Smooth muscle cell (in vitro differentiated cells): ENCODE results near the gene ATL2. TPM values are rescaled to one million over a fixed set of nuclear protein-coding genes. Genes with fewer than 3 reads are reported as not detected.

Experiments used
- DNase-seq: peaks from one replicate; lab custom pipeline; 2025; ENCODE audit not compliant: unreplicated experiment; lab: John Stamatoyannopoulos, UW
- H2AFZ ChIP-seq: fragments of 200-600 bp; sonication (generic); 2 replicates; pipeline ENCODE4 v1.6.0; 2016; ENCODE audit warnings: antibody characterized with exemption, low read depth, mild to moderate bottlenecking
- H3F3A ChIP-seq: fragments of 200-600 bp; sonication (generic); 2 replicates; pipeline ENCODE4 v1.6.0; 2017; ENCODE audit warnings: antibody characterized with exemption, low read depth
- H3K27ac ChIP-seq: fragments of 200-600 bp; sonication (generic); 2 replicates; pipeline ENCODE4 v1.5.1; 2016; ENCODE audit warnings: low read depth, mild to moderate bottlenecking
- H3K27me3 ChIP-seq: fragments of 200-600 bp; sonication (generic); 2 replicates; pipeline ENCODE4 v1.6.1; 2016; ENCODE audit warnings: low read depth, mild to moderate bottlenecking
- H3K36me3 ChIP-seq: fragments of 200-600 bp; sonication (generic); 2 replicates; pipeline ENCODE4 v1.5.1; 2016; ENCODE audit warnings: low read depth
- H3K4me1 ChIP-seq: fragments of 200-600 bp; sonication (generic); 2 replicates; pipeline ENCODE4 v1.5.1; 2016; ENCODE audit warnings: low read depth
- H3K4me2 ChIP-seq: fragments of 200-600 bp; sonication (generic); 2 replicates; pipeline ENCODE4 v1.6.0; 2016; ENCODE audit warnings: mild to moderate bottlenecking
- H3K4me3 ChIP-seq: fragments of 200-600 bp; sonication (generic); 2 replicates; pipeline ENCODE4 v1.5.1; 2016; ENCODE audit warnings: mild to moderate bottlenecking
- H3K79me2 ChIP-seq: fragments of 200-600 bp; sonication (generic); 2 replicates; pipeline ENCODE4 v1.6.0; 2016; ENCODE audit warnings: low read depth, mild to moderate bottlenecking
- H3K9ac ChIP-seq: fragments of 200-600 bp; sonication (generic); 2 replicates; pipeline ENCODE4 v1.6.0; 2016; ENCODE audit warnings: low read depth
- H3K9me3 ChIP-seq: fragments of 200-600 bp; sonication (generic); replicated peaks from 2 replicates; pipeline ENCODE4 v1.5.1; 2016; ENCODE audit warnings: low read depth
- H4K20me1 ChIP-seq: fragments of 200-600 bp; sonication (generic); 2 replicates; pipeline ENCODE4 v1.6.0; 2016; ENCODE audit warnings: low read depth
- WGBS: methylation state at CpG from one replicate; pipeline ENCODE4 v1.1.7; 2016; ENCODE audit warnings: low lambda C conversion rate; 5-methylcytosine and 5-hydroxymethylcytosine counted together
- polyA plus RNA-seq: library from polyadenylated mRNA; unstranded; fragments of >200 nt; fragmentation: Nextera tagmentation; extraction: Ambion mirVana; gene quantifications from 2 replicates; pipeline ENCODE4 v1.2.1, GENCODE V29; 2016
- total RNA-seq: library from RNA; depleted of rRNA; stranded (reverse); fragments of >200 nt; gene quantifications from 2 replicates; pipeline ENCODE4 v1.2.3, GENCODE V29; 2014
- TF ChIP-seq, protein P1 (sequence below): fragments of 200-600 bp; sonication (generic); IDR thresholded peaks from 2 replicates; pipeline ENCODE4 v1.5.1; 2017; ENCODE audit warnings: borderline replicate concordance, mild to moderate bottlenecking, antibody characterized with exemption; ENCODE audit not compliant: insufficient read depth, poor library complexity, severe bottlenecking

Gene ATL2
- total and polyA plus RNA-seq, 2 experiments from 2014 or later = 19.9 to 56.7 TPM

DNA sequence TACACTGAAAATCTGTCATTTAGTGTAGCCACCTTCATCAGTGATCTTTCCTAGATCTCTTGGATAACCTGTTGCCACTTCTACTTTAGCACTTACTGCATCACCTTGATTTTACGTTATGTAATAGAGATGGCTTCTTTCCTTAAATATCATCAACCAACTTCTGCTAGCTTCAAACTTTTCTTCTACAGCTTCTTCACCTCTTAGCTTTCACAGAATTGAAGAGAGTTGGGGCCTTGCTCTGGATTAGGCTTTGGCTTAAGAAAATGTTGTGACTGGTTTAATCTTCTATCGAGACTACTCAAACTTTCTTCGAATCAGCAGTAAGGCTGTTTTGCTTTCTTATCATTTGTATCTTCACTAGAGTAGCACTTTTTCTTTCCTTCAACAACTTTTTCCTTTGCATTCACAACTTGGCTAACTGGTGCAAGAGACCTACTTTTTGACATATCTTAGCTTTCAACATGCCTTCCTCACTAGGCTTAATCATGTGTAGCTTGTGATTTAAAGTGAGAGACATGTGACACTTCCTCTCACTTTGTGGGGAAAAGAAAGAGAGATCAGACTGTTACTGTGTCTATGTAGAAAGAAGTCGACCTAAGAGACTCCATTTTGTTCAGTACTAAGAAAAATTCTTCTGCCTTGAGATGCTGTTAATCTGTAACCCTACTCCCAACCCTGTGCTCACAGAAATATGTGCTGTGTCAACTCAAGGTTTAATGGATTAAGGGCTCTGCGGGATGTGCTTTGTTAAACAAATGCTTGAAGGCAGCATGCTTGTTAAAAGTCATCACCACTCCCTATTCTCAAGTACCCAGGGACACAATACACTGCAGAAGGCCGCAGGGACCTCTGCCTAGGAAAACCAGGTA, 99.6 kb downstream of the ATL2 start:
- H3K27ac ChIP-seq = peak overlapping the region; percentile 16
- peak overlapping the region; percentile 71 for H3K4me2 ChIP-seq
- H3F3A ChIP-seq = peaks cover 7% of the 10 kb centered on the region
- H3K27me3 ChIP-seq = no peaks in the 10 kb centered on the region
- H3K4me1 ChIP-seq = peaks cover 6% of the 10 kb centered on the region
- H3K9me3 ChIP-seq = no peaks in the 10 kb centered on the region
- H2AFZ ChIP-seq = peak overlapping the region; percentile 51
- H4K20me1 ChIP-seq = no peaks in the 10 kb centered on the region
- H3K4me3 ChIP-seq = no peak overlapping the region
- peak overlapping the region; percentile 3 for H3K9ac ChIP-seq
- no peaks in the 10 kb centered on the region for H3K36me3 ChIP-seq
- 32% methylated on average over 6 of the region's 6 CpGs for WGBS
- DNase-seq = no peak
- TF ChIP-seq, protein P1, sequence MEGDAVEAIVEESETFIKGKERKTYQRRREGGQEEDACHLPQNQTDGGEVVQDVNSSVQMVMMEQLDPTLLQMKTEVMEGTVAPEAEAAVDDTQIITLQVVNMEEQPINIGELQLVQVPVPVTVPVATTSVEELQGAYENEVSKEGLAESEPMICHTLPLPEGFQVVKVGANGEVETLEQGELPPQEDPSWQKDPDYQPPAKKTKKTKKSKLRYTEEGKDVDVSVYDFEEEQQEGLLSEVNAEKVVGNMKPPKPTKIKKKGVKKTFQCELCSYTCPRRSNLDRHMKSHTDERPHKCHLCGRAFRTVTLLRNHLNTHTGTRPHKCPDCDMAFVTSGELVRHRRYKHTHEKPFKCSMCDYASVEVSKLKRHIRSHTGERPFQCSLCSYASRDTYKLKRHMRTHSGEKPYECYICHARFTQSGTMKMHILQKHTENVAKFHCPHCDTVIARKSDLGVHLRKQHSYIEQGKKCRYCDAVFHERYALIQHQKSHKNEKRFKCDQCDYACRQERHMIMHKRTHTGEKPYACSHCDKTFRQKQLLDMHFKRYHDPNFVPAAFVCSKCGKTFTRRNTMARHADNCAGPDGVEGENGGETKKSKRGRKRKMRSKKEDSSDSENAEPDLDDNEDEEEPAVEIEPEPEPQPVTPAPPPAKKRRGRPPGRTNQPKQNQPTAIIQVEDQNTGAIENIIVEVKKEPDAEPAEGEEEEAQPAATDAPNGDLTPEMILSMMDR = no peak
- H3K79me2 ChIP-seq = no peaks in the 10 kb centered on the region

DNA sequence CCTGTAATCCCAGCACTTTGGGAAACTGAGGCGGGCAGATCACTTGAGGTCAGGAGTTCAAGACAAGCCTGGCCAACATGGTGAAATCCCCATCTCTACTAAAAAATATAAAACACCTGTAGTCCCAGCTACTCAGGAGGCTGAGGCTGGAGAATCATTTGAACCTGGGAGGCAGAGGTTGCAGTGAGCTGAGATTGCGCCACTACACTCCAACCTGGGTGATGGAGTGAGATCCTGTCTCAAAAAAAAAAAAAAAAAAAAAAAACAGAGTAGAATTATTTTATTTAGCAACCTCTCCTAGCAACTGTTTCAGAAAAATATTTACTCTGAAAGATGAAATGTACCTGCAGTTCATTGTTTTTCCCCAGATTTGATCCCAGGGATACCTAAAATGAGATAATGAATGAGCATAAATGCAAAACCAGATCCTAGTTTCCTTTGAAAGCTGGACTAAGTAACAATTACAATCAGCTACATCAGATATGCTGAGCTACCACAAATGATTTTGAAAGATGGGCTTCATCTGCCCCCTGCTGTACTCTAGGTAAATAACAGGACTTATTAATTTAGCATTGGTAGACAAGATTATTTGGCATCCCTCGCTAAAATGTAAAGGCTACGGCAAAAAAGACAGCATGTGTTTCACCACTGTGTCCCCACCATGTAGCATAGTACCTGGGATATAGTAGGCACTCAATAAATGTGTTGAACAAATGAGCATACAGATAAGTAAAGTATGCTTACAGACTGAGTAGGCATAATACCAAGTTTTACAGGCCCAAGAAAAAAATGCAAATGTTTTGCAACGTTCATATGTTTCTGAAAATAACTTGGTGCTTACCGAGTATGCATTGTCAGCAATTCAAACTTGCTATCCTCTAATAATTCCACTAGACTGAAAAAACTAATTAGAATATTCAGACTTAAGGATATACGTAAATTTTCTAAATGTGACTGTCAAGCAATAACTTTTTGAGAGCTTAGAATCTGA, 102.5 kb downstream of the ATL2 start:
- Histone ChIP-seq H2AFZ (no peak overlapping the region), H3K27ac (no peak overlapping the region), H3K4me2 (no peak overlapping the region), H3K9ac (no peak overlapping the region), H3K9me3 (no peaks in the 10 kb centered on the region), H3F3A (peaks cover 7% of the 10 kb centered on the region), H3K4me3 (no peak overlapping the region), H3K4me1 (peaks cover 6% of the 10 kb centered on the region), H3K36me3 (no peaks in the 10 kb centered on the region), H3K27me3 (no peaks in the 10 kb centered on the region), H3K79me2 (no peaks in the 10 kb centered on the region), H4K20me1 (no peaks in the 10 kb centered on the region)
- 65% methylated on average over 7 of the region's 7 CpGs for WGBS
- DNase-seq = no peak
- TF ChIP-seq, protein P1 = peak; percentile 72

DNA sequence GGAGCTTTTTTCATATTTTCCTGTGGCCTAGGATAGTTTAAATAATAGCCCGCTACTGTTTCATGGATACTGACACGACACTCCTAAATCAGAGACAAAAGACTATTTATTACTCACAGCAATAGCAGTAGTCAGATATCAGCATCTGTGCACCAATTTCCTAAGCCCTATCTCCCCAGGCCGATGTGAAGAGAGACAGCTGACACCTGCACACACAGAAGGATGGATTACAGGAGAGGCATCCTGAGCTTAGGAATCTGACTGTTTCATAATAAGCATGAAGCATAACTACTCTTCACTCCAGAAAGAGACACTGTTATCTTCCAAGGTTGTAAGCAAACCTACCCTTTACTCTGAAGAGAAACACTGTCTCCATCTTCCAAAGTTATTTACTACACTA, 105.4 kb downstream of the ATL2 start:
- TF ChIP-seq, protein P1 = no peak

More for the DNA sequence above, 105.4 kb downstream of the ATL2 start:
- Histone ChIP-seq H3K4me3 (no peak overlapping the region), H3K9me3 (no peaks in the 10 kb centered on the region), H3F3A (no peaks in the 10 kb centered on the region), H3K4me2 (no peak overlapping the region), H2AFZ (no peak overlapping the region), H3K36me3 (no peaks in the 10 kb centered on the region), H3K27me3 (no peaks in the 10 kb centered on the region), H4K20me1 (no peaks in the 10 kb centered on the region), H3K79me2 (no peaks in the 10 kb centered on the region), H3K27ac (no peak overlapping the region), H3K4me1 (no peaks in the 10 kb centered on the region), H3K9ac (no peak overlapping the region)
- DNase-seq = no peak
- WGBS = 94% methylated on average over 3 of the region's 3 CpGs
